ENCODE measurements around the gene GAS1.

The GAS1 gene

GRCh38 chr9:86926145-86926544, 21.2 kb downstream of the GAS1 start:
- no peak for DNase-seq
- TF ChIP-seq GATA1 (IDR thresholded peaks at IDR 0.05; ENCODE audit: low read depth, low read length) (no peak), POLR2A (IDR thresholded peaks at IDR 0.05; ENCODE audit: low read length) (no peak)

GRCh38 chr9:86925686-86926085, 21.6 kb downstream of the GAS1 start:
- TF ChIP-seq GATA1 (IDR thresholded peaks at IDR 0.05; ENCODE audit: low read depth, low read length) (no peak), POLR2A (IDR thresholded peaks at IDR 0.05; ENCODE audit: low read length) (no peak)
- no peak for DNase-seq

- TF ChIP-seq POLR2A (IDR thresholded peaks at IDR 0.05; ENCODE audit: low read length) = no peak
- no peak for TF ChIP-seq GATA1 (IDR thresholded peaks at IDR 0.05; ENCODE audit: low read depth, low read length)
- DNase-seq = no peak
Measured at GRCh38 chr9:86924206-86924605, 23.1 kb downstream of the GAS1 start.

DNA sequence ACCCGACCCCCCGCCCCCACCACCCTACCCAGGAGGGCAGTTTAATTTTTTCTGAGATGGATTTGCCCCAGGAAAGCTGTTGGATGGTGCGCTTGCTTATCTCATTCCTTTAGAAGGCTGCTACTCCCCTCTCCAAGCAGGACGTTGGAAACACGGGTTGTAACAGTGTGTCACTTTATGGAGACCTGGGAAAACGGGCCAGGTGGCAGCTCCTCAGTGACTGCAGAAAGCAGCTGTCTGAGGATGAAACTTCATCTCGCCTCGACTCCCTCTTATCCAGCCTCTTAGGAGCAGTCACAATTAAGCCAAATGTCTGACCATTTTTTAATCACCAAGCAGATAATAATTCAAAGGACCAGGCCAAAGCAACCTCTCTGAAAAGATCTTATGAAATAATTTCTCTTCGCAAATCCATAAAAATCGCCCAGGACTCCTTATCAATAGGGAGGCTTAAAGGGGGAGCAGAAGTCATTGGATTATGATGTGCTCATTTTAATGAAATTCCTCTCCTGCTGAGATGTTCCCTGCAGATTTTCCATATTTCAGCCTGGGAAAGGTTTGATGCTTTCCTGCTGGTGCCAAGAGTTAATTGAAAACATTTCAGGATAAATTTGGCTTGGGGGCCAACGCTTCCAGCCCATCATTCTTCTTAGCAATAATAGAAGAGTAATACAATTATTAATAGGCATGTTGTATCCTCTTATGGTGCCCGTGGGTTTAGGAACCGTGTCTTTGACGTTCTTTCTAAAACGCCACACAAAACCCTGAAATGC, 26.0 kb downstream of the GAS1 start:
- no peak for DNase-seq
- TF ChIP-seq GATA1 (IDR thresholded peaks at IDR 0.05; ENCODE audit: low read depth, low read length) (no peak), POLR2A (IDR thresholded peaks at IDR 0.05; ENCODE audit: low read length) (no peak)

DNA sequence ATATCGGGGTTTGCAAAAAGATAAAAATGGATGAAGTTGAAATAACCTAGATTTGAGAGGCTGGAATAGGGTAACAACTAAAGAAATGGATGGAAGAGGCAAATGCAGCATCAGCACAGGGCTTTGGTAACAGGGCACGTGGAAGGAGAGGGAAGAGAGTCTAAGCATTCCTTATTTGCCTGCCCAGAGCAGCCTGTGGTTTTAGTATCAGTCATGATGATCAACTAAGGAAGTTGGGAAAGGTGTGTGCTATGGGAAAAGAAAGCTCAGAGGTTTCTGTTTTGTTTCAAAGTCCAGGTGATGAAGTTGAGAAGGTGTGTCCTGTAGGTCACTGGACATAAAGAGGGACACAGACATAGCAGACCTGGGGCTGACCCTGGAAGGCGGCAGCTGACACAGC, 28.8 kb downstream of the GAS1 start:
- DNase-seq = no peak
- TF ChIP-seq POLR2A (IDR thresholded peaks at IDR 0.05; ENCODE audit: low read length) = no peak
- no peak for TF ChIP-seq GATA1 (IDR thresholded peaks at IDR 0.05; ENCODE audit: low read depth, low read length)

GRCh38 chr9:86912210-86912609, 35.1 kb downstream of the GAS1 start:
- no peak for DNase-seq
- TF ChIP-seq POLR2A (IDR thresholded peaks at IDR 0.05; ENCODE audit: low read length) = no peak
- no peak for TF ChIP-seq GATA1 (IDR thresholded peaks at IDR 0.05; ENCODE audit: low read depth, low read length)

DNA sequence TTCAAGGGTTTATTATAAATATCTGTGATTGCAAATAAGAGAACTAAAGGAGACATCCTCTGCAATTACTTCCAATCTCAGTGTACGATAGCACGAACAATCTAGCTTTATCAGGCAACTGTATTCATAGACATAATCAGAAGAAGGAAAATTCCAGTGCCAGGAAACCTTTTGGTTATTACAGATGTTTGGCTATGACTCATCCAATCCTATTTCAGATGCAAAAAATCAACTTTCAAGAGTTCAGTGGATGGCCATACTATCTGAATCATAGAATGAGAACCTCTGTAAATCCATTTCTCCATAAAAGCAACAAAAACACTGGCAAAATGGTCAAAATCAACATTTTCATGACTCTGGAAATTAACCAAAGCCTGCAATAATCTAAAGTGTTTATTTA, 37.9 kb downstream of the GAS1 start:
- TF ChIP-seq POLR2A (IDR thresholded peaks at IDR 0.05; ENCODE audit: low read length) = no peak
- no peak for TF ChIP-seq GATA1 (IDR thresholded peaks at IDR 0.05; ENCODE audit: low read depth, low read length)
- DNase-seq = no peak

DNA sequence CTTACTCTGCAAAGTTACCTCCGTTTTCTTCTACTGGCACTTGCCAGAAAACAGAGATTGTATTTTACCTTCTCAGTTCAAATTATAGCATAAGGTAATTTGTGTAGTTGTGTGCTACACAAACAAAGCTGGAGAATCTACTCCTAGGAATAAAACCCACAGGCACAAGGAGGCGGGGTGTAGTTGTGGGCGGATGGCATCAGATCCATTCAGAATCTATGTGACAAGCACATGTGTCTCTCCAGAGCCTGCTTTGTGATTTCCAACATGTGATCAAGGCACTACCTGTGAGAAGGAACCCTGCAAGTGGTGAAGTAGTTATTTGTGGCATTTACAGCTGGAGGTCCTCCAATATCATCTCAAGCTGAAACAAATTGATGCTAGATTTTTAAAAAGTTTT, 39.0 kb downstream of the GAS1 start:
- DNase-seq = no peak
- TF ChIP-seq GATA1 (IDR thresholded peaks at IDR 0.05; ENCODE audit: low read depth, low read length) = no peak
- TF ChIP-seq POLR2A (IDR thresholded peaks at IDR 0.05; ENCODE audit: low read length) = no peak

- no peak for DNase-seq
- TF ChIP-seq POLR2A (IDR thresholded peaks at IDR 0.05; ENCODE audit: low read length) (no peak), GATA1 (IDR thresholded peaks at IDR 0.05; ENCODE audit: low read depth, low read length) (no peak)
Measured at GRCh38 chr9:86907346-86907745, 40.0 kb downstream of the GAS1 start.

- no peak for TF ChIP-seq GATA1 (IDR thresholded peaks at IDR 0.05; ENCODE audit: low read depth, low read length)
- no peak for TF ChIP-seq POLR2A (IDR thresholded peaks at IDR 0.05; ENCODE audit: low read length)
Measured at GRCh38 chr9:86903734-86904085, 43.6 kb downstream of the GAS1 start.

GRCh38 chr9:86902991-86903733, 44.1 kb downstream of the GAS1 start:
- DNase-seq = no peak
- TF ChIP-seq GATA1 (IDR thresholded peaks at IDR 0.05; ENCODE audit: low read depth, low read length) (no peak), POLR2A (IDR thresholded peaks at IDR 0.05; ENCODE audit: low read length) (no peak)

More at GRCh38 chr9:86903734-86904085, 43.6 kb downstream of the GAS1 start:
- DNase-seq = no peak

DNA sequence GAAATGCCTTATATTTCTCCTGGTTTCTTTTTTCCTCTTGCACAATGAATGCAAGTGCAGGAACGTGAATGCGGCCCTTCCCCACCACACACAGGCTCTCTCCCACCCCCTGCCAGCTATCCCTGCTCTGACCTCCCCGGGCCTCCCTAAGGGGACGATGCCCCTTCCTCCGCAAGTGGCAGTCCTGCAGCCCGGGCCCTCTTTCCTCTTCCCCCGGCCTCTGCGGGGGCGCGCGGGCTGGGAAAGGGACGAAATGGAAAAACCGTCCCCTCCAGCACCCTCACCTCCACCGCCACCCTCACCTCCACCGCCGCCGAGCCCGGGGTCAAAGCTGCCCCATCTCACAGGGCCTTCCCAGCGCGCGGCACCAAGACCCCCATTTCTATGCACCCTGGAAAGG, 44.7 kb downstream of the GAS1 start:
- TF ChIP-seq POLR2A (IDR thresholded peaks at IDR 0.05; ENCODE audit: low read length) (no peak), GATA1 (IDR thresholded peaks at IDR 0.05; ENCODE audit: low read depth, low read length) (no peak)
- no peak for DNase-seq

DNA sequence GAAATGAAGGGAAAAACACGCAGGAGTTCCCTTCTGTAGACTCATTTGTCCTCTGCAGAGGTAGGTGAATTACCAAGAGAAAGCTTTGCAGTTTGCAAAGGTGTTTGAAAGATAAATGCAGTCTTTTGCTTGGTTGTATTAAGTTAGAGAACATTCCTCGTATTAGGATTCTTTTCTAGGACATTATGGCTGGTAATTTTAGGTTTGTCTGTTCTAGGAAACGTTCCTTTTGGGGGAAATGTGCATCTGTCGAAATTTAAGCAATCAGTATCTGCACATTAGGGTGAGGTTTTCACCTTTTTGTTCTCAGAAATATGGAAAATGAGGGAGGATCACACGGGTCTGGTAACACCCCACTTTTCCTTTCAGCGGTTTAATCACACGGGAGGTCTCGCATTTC, 45.1 kb downstream of the GAS1 start:
- DNase-seq = no peak
- TF ChIP-seq POLR2A (IDR thresholded peaks at IDR 0.05; ENCODE audit: low read length) = no peak
- TF ChIP-seq GATA1 (IDR thresholded peaks at IDR 0.05; ENCODE audit: low read depth, low read length) = no peak

GRCh38 chr9:86901511-86901910, 45.8 kb downstream of the GAS1 start:
- no peak for DNase-seq
- no peak for TF ChIP-seq POLR2A (IDR thresholded peaks at IDR 0.05; ENCODE audit: low read length)

All from erythroblast (primary cell).